Esophagus (tissue), 2 donors: ENCODE data around the gene FAM120C. TPM values are rescaled to one million over a fixed set of nuclear protein-coding genes. Genes with fewer than 3 reads are reported as not detected.

Source experiments
- H3K27ac ChIP-seq, 2 donors: one replicate each; pipeline ENCODE4 v1.5.1; 2013; ENCODE audit warnings: low read depth in 2 of 2, mild to moderate bottlenecking in 2 of 2, inconsistent platforms in 1 of 2, low read length in 1 of 2, moderate library complexity in 1 of 2
- H3K27me3 ChIP-seq, 2 donors: one replicate each; pipeline ENCODE4 v1.6.1; 2013; ENCODE audit warnings: low read length in 2 of 2, control low read depth in 1 of 2, mild to moderate bottlenecking in 1 of 2; ENCODE audit not compliant: insufficient read depth in 2 of 2, control insufficient read depth in 1 of 2
- H3K36me3 ChIP-seq, 2 donors: one replicate each; pipeline ENCODE4 v1.6.1; 2013; ENCODE audit warnings: low read length in 1 of 2; ENCODE audit not compliant: control insufficient read depth in 2 of 2, insufficient read depth in 2 of 2
- H3K4me1 ChIP-seq, 2 donors: one replicate each; pipeline ENCODE4 v1.6.1; 2013; ENCODE audit warnings: low read length in 1 of 2; ENCODE audit not compliant: control insufficient read depth in 2 of 2, insufficient read depth in 2 of 2
- H3K4me3 ChIP-seq, 2 donors: one replicate each; pipeline ENCODE4 v1.5.1; 2013; ENCODE audit warnings: low read length in 2 of 2, mild to moderate bottlenecking in 2 of 2, low read depth in 1 of 2, moderate library complexity in 1 of 2
- H3K9me3 ChIP-seq, 2 donors: one replicate each; pipeline ENCODE4 v1.6.1; 2013; ENCODE audit warnings: mild to moderate bottlenecking in 2 of 2, low read depth in 1 of 2, low read length in 1 of 2, moderate library complexity in 1 of 2; ENCODE audit not compliant: control insufficient read depth in 2 of 2, insufficient read depth in 1 of 2
- WGBS, 2 donors: extraction: QIAGEN DNeasy Blood & Tissue Kit; methylation state at CpG; one replicate each; pipeline ENCODE4 v1.1.7; 2013; 5-methylcytosine and 5-hydroxymethylcytosine counted together
- polyA plus RNA-seq, 2 donors: library from polyadenylated mRNA; stranded (reverse); fragments of 200-250 nt; gene quantifications; one replicate each; pipeline ENCODE4 v1.2.3, GENCODE V29; 2013
- donor health status: healthy with polysubstance abuse.
- donor health status: Bipolar disorder and iron deficiency.

The FAM120C gene
- polyA plus RNA-seq, 2 donors: 2.5 to 3.5 TPM

GRCh38 chrX:54085666-54086065 is 97.4 kb downstream of the FAM120C start:
- Histone ChIP-seq H3K4me1 (no peaks in the 10 kb centered on the region), H3K27ac (no peak overlapping the region), H3K27me3 (no peaks in the 10 kb centered on the region), H3K9me3 (peaks cover 0 to 2% of the 10 kb centered on the region in 2 donors), H3K4me3 (no peak overlapping the region), H3K36me3 (peaks cover 0 to 2% of the 10 kb centered on the region in 2 donors)
- WGBS, 2 donors: 82 to 93% methylated on average over 6 of the region's 6 CpGs

GRCh38 chrX:54076903-54077302 is 106.2 kb downstream of the FAM120C start:
- Histone ChIP-seq H3K9me3 (peaks cover 0 to 4% of the 10 kb centered on the region in 2 donors), H3K4me1 (no peaks in the 10 kb centered on the region), H3K27me3 (peaks cover 0 to 4% of the 10 kb centered on the region in 2 donors), H3K27ac (no peak overlapping the region), H3K36me3 (no peaks in the 10 kb centered on the region), H3K4me3 (no peak overlapping the region)
- 76 to 82% methylated on average over 2 of the region's 2 CpGs for WGBS, 2 donors

DNA sequence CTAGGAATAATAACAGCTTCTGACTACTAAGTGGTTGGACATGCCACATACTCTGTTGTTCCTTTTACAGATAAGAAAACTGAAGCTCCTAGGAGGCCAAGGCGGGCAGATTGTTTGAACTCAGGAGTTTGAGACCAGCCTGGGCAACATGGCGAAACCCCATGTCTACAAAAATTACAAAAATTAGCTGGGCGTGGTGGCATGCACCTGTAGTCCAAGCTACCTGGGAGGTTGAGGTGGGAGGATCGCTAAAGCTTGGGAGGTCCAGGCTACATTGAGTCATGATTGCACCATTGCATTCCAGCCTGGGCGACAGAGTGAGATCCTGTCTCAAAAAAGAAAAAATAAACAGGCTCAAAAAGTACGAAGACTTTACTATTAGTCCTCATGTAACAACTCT is 108.2 kb downstream of the FAM120C start:
- no peaks in the 10 kb centered on the region for H3K4me1 ChIP-seq
- H3K4me3 ChIP-seq: no peak overlapping the region
- H3K36me3 ChIP-seq: no peaks in the 10 kb centered on the region
- H3K9me3 ChIP-seq: peaks cover 0 to 2% of the 10 kb centered on the region in 2 donors
- WGBS, 2 donors: 92 to 96% methylated on average over 6 of the region's 6 CpGs
- H3K27me3 ChIP-seq: peaks cover 0 to 4% of the 10 kb centered on the region in 2 donors
- no peak overlapping the region for H3K27ac ChIP-seq

GRCh38 chrX:54067766-54068165 is 115.3 kb downstream of the FAM120C start:
- no peaks in the 10 kb centered on the region for H3K36me3 ChIP-seq
- H3K9me3 ChIP-seq: no peaks in the 10 kb centered on the region
- H3K4me3 ChIP-seq: no peak overlapping the region
- WGBS, 2 donors: 59 to 66% methylated on average over 2 of the region's 2 CpGs
- no peak overlapping the region for H3K27ac ChIP-seq
- H3K27me3 ChIP-seq: peaks cover 0 to 4% of the 10 kb centered on the region in 2 donors
- no peaks in the 10 kb centered on the region for H3K4me1 ChIP-seq

GRCh38 chrX:54066841-54067240 is 116.2 kb downstream of the FAM120C start:
- Histone ChIP-seq H3K27me3 (no peaks in the 10 kb centered on the region), H3K36me3 (no peaks in the 10 kb centered on the region), H3K27ac (no peak overlapping the region), H3K9me3 (no peaks in the 10 kb centered on the region), H3K4me1 (no peaks in the 10 kb centered on the region), H3K4me3 (no peak overlapping the region)

DNA sequence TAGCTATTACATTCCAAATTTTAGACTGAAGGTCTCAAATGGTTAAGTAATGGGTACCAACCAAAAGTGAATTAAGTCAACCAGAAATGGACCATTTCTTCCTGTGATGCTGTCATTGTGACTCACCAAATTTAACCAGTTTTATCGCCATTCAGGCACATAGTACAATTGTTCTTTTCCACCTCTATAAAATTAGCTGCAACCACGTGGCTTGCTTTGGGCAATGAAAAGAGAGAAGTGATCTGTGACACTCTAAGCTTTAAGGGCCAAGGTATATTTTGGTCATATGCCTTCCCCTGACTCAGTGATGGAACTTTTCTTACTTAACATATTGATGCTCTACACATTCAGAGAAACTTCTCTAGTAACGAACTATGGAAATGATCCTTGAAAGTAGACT is 118.5 kb downstream of the FAM120C start:
- WGBS, 2 donors: 63 to 71% methylated on average over 3 of the region's 3 CpGs
- Histone ChIP-seq H3K4me1 (no peaks in the 10 kb centered on the region), H3K27ac (no peak overlapping the region), H3K9me3 (no peaks in the 10 kb centered on the region), H3K27me3 (no peaks in the 10 kb centered on the region), H3K4me3 (no peak overlapping the region), H3K36me3 (no peaks in the 10 kb centered on the region)

DNA sequence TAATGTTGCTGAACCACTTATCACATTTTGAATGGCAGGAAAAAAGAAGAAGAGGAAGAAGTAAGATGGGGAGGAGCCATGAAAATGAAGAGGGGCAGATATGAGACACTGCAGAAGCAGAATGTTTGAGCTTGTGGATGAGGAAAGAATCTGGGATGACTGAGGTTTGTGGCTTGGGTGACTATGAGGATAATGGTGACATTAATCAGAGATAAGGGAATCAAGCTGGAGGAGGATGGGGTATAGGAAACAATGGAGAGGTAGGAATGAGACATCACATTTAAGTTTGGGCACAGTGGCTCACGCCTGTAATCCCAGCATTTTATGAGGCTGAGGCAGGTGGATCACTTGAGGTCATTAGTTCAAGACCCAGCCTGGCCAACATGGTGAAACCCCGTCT is 119.7 kb downstream of the FAM120C start:
- Histone ChIP-seq H3K4me3 (no peak overlapping the region), H3K4me1 (no peaks in the 10 kb centered on the region), H3K9me3 (no peaks in the 10 kb centered on the region), H3K36me3 (no peaks in the 10 kb centered on the region), H3K27ac (no peak overlapping the region), H3K27me3 (no peaks in the 10 kb centered on the region)
- WGBS, 2 donors: 74 to 90% methylated on average over 2 of the region's 2 CpGs

- Histone ChIP-seq H3K4me1 (peaks cover 0 to 6% of the 10 kb centered on the region in 2 donors), H3K27ac (no peak overlapping the region), H3K27me3 (no peaks in the 10 kb centered on the region), H3K4me3 (no peak overlapping the region), H3K36me3 (no peaks in the 10 kb centered on the region), H3K9me3 (no peaks in the 10 kb centered on the region)
- WGBS, 2 donors: 25 to 35% methylated on average over 3 of the region's 3 CpGs
Measured at GRCh38 chrX:54049801-54050200, 133.3 kb downstream of the FAM120C start.

DNA sequence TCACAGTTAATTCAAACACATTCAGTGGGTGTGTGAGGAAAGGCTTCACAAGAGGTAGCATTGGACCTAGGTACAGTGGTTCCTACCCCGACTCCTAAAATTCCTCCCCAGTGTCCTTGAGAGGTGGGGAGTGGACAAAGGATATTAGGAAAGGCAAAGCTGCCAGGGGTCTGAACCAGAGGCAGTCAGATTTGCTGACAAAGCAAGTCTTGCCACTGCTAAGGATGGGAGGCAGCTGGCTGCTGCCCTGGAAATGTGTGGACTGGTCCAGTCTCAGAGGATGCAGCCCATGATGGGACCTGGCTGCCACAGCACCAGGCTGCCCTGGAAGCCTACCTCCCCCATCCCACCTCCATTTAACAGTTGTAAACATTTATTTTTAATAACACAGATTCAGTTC is 134.6 kb downstream of the FAM120C start:
- WGBS, 2 donors: 71 to 90% methylated on average over 1 of the region's 1 CpG
- Histone ChIP-seq H3K27ac (no peak overlapping the region), H3K36me3 (no peaks in the 10 kb centered on the region), H3K9me3 (no peaks in the 10 kb centered on the region), H3K4me3 (no peak overlapping the region), H3K27me3 (no peaks in the 10 kb centered on the region), H3K4me1 (peaks cover 0 to 6% of the 10 kb centered on the region in 2 donors)

GRCh38 chrX:54045563-54046228 is 137.4 kb downstream of the FAM120C start:
- Histone ChIP-seq H3K4me1 (peaks cover 0 to 6% of the 10 kb centered on the region in 2 donors), H3K4me3 (no peak overlapping the region), H3K9me3 (no peaks in the 10 kb centered on the region), H3K27me3 (no peaks in the 10 kb centered on the region), H3K36me3 (no peaks in the 10 kb centered on the region), H3K27ac (peak overlapping the region in 1 of 2 donors; percentile 59)
- WGBS, 2 donors: 79 to 81% methylated on average over 12 of the region's 12 CpGs
